NCI-H187 treated with DMSO at 0.1 percent for 48 hours (cell line): ENCODE measurements around the gene BCKDHB.
"Not testable (repeated sequence)": the region's sequence is repeated elsewhere in the genome, so short reads cannot be mapped to it uniquely, and the experiment has no call there.

Experiments
- DNase-seq: peaks from one replicate; lab custom pipeline; 2025; lab: John Stamatoyannopoulos, UW

Gene BCKDHB

GRCh38 chr6:80106418-80107235, at the start of gene BCKDHB:
TSS of gene BCKDHB (plus strand) at chr6:80106671. CDS start at chr6:80106694, 23 bp downstream.
- peak; percentile 95 for DNase-seq

GRCh38 chr6:80060774-80061173, 45.7 kb upstream of the BCKDHB start:
- DNase-seq: no peak

DNA sequence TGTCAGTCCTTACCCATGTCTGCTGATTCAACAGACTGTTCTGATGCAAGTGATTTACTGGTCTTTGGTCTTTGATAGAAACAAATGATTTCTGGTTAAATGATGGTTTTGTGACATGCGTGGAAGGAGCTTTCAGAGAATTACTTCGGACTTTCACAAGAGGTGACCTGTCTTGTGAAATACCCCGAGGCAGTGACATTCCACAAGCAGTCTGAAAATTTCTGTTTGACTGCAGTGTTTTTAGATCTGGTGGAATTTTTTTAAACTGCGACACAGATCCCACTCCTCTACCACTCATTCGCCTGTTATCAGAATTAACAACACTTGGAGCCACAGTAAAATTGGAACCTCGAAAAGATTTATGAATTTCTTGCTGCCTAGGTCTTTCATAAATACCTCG, 38.3 kb upstream of the BCKDHB start:
- DNase-seq: not testable (repeated sequence)

- DNase-seq: not testable (repeated sequence)
Measured at GRCh38 chr6:80070431-80070830, 36.0 kb upstream of the BCKDHB start.

GRCh38 chr6:80077067-80077466, 29.4 kb upstream of the BCKDHB start:
- DNase-seq: no peak

- DNase-seq: no peak
Measured at GRCh38 chr6:80088637-80089036, 17.8 kb upstream of the BCKDHB start.

- no peak for DNase-seq
Measured at GRCh38 chr6:80091506-80091905, 15.0 kb upstream of the BCKDHB start.

GRCh38 chr6:80094017-80094416, 12.5 kb upstream of the BCKDHB start:
- no peak for DNase-seq

- no peak for DNase-seq
Measured at GRCh38 chr6:80095600-80095999, 10.9 kb upstream of the BCKDHB start.

DNA sequence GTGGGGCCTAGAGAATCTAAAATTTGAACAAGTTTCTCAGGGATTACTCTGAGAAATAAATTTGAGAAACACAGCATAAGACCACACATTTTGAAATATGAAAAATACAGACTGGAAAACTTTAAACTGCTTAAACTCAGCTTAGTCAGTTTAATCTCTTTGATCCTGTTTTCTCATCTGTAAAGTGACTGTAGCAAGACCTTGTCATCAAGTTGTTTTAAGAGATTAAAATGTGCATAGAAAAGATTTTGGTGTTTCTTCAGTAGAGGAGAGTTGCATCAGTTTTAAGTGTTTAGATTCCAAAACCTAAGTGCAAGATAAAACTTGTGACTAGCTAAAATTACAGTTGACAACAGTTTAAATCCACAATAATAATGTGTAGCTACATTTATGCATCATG, 8.1 kb upstream of the BCKDHB start:
- DNase-seq: no peak

DNA sequence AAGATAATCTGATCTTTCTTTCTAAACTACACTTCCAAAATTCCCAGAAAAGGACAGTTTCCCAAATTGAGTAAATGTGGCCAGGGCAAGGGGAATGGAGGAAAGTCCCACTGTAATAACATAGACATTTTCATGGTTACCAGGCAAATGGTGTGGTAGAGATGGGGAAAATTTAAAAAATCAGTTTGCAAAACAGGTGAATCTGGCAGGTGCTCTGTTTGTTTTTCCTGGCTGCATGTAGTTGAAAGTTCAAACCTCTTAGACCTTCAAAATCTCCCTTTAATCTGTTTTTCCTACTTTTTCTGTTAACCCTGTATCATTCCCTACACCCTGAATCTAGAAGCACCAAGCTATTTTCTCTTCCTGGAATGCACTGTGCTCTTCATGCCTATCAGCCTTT, 2.0 kb upstream of the BCKDHB start:
- no peak for DNase-seq

GRCh38 chr6:80105972-80106417, 476 bp upstream of the BCKDHB start:
- no peak for DNase-seq

DNA sequence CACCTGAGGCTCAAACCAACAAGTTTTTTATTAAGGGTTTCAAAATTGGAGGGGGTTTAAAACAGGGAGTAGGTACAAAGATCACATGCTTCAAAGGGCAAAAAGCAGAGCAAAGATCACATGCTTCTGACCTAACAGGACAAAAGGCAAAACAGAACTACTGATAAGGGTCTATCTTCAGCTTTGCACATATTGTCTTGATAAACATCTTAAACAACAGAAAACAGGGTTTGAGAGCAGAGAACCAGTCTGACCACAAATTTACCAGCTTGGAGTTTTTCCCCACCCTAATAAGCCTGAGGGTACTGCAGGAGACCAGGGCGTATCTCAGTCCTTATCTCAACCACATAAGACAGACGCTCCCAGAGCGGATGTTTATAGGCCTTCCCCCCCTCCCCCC, 16.1 kb downstream of the BCKDHB start:
- not testable (repeated sequence) for DNase-seq

DNA sequence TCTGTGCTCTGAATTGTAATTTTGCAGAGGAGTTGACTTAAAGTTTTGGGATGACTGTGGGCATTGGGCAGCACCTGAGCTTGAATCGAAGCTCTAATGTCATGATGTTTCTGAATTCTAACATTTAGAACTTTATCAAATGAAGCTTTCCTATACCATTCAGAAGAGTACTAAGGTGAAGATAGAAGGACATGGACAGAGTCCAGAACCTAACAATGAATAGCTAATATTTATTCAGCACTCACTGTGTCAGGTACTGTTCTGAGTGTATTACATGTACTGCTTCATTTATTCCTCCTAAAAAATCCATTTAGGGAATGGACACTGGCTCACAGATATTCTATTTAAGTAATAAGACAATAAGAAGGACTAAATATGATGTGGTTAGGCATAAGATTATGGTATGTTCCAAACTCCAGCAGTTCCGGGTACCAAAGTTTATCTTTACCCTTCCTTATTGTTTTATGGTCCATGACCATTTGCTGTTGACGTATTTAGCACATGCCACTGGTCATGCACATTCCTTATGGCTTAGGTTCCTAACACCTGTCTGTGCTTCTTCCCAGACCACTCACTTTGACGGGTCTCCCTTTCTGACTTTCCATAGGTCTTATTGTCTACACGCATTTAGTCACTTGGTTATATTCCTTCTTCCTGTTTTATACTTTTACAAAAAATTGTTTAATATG, 20.3 kb downstream of the BCKDHB start:
- DNase-seq: no peak

DNA sequence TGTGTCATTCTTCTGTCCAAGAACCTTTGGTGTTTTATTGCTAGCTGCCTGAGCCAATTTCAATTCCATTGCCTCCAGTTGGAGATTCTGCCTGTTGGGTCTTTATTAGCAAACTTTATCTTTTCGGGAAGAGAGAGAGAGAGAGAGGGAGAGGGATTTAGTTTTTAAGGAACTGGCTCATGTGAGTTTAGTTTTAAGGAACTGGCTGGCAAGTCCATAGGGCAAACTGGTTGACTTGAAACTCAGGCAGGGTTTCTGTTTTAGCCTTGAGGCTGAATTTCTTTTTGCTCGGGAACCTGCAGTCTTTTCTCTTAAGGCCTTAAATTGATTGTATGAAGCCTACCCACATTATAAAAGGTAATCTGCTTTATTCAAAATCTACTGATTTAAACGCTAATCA, 23.0 kb downstream of the BCKDHB start:
- no peak for DNase-seq

DNA sequence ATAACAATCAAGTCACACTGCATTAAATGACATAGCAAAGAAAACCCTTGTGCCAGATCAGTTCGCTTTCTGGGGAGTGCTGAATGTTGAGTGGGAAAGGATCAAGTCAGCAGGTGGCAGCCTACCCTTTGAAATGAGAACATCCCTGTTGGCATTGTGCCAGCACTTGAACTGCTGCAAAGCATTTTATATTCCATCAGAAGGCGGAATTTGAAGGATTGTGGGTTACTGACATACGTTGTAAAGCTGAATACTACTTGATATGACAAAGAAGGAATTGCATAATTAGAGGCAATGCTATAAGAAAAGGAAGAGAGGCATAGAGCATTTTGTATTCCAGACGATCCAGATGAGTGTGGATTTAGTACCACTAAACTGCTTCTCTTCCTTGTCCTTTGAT, 26.5 kb downstream of the BCKDHB start:
- DNase-seq: peak; percentile 23

GRCh38 chr6:80134065-80134464, 27.6 kb downstream of the BCKDHB start:
- DNase-seq: no peak

DNA sequence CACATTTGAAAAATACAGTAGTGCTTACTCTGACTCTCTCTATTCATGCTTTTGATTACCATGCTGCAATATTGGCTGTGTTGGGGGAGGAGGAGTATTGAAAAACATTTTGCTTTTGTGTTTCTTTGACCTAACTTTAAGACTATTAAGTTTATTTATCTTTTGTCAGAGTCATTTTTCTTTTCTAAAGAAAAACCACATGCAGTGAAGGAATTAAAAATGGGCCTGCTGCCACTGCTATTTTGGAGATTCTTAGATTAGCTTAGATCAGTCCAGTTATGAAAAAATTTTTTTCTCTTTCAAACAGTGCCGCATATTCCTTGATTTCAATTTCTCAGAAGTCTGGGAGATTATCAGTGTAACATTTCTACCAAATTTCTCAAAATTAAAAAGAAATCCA, 36.1 kb downstream of the BCKDHB start:
- no peak for DNase-seq

DNA sequence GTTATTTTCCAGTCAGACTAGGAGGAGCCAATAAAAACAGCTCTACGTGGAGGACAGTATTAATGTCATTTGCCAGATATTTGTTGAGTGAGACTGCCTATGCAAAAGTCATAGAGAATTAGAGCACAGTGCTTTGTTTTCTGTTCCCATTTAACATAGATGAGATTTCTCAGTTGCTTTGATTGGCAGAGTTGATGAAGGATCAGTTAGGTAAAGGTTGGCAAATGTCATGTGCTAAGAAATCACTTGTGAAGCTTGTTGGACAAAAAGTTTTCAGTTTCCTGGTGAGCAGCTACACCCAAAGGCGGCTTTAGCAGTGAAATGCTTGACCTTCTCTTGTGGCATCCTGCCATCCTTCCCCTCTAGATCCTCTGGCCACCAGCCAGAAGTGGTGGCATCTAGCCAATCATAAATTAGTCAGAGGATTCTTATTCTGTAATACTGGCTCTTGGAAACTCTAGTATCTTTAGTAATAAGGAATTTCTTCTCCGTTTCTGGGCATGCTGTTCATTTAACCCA, 37.0 kb downstream of the BCKDHB start:
- no peak for DNase-seq

GRCh38 chr6:80144753-80145315, 38.4 kb downstream of the BCKDHB start:
- DNase-seq: no peak

DNA sequence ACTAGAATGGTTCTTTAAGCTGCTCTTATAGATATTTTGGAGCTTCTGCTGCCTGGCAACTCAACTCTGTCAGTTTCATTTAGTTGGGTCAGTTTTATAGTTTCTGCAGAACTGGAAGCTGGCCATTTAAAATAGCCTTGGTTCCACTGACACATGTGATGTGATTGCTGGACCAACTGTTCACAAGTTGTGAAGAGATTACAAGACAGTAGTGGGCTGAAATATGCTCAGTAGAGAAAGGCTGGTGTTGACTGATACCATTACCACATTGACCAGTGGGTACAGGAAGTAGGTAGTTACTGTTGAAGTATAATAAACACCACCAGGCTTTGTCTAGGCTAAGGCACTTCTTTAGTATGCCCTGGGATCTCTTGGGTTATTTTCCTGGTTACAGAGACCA, 39.0 kb downstream of the BCKDHB start:
- DNase-seq: no peak

DNA sequence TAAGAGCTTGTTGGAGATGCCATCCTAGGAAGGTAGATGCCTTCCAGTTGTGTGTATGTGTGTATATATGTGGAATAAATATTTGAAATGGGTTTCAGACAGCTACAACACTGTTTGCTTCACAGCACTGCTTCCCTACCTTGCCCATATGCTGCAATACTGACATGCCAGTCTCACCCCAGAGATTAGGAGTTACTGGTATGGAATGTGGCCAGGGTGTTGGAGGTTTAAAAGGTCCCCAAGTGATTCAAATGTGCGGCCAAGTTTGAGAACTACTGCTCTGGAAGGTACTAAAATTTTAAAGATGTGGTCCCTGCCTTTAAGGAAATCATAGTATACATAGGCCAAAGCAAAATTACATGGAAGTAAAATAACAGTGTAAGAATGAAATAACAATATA, 39.5 kb downstream of the BCKDHB start:
- no peak for DNase-seq

DNA sequence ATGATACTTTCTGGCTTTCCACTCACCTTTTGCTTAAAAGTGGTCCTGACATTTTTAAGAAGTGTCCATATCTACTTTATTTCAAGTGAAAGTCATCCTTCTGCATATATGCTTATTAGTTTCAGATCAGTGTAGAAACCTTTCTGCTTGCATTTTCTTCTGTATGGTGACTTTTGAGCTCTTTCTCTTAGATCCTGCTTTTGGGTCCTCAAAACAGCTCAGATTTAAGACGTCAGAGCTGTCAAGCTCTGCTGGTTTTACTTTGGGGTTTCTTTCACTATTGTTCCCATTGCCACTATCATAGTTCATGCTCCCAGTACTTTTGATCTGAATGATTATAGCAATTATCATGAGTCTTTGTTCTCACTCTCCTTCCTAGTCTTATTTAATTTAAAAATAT, 41.7 kb downstream of the BCKDHB start:
- no peak for DNase-seq
